Natural killer cell (primary cell): ENCODE results near the gene HSPB9. TPM values are rescaled to one million over a fixed set of nuclear protein-coding genes. Genes with fewer than 3 reads are reported as not detected.

Experiments used
- ATAC-seq, 3 donors: fragments of 150-1000 bp in 2 of 3; fragments of 200-7000 bp in 1 of 3; cut with Tn5 transposase; 1 replicate in 1 of 3; 2 replicates in 2 of 3; pipeline ENCODE4 v1.10.0; 2021; ENCODE audit warnings: mild to moderate bottlenecking in 2 of 3, moderate library complexity in 2 of 3
- DNase-seq, 2 donors: peaks; one replicate each; pipeline versions ENCODE4 v3.0.0 to v3.0.0-alpha.2; 2013 to 2021; ENCODE audit warnings: mixed read lengths in 1 of 2
- H3K27ac ChIP-seq: one replicate; pipeline ENCODE4 v1.5.1; 2013; ENCODE audit warnings: mild to moderate bottlenecking, low read length
- H3K27me3 ChIP-seq: one replicate; pipeline ENCODE4 v1.6.1; 2013; ENCODE audit warnings: low read length; ENCODE audit not compliant: control insufficient read depth, insufficient read depth
- H3K36me3 ChIP-seq: one replicate; pipeline ENCODE4 v1.6.1; 2013; ENCODE audit warnings: low read length; ENCODE audit not compliant: control insufficient read depth, insufficient read depth
- H3K4me1 ChIP-seq: one replicate; pipeline ENCODE4 v1.6.1; 2013; ENCODE audit warnings: low read length; ENCODE audit not compliant: control insufficient read depth, insufficient read depth
- H3K4me3 ChIP-seq: one replicate; pipeline ENCODE4 v1.5.1; 2013; ENCODE audit warnings: low read length
- H3K9me3 ChIP-seq: one replicate; pipeline ENCODE4 v1.6.1; 2013; ENCODE audit warnings: low read length; ENCODE audit not compliant: control insufficient read depth, insufficient read depth
- H3K27ac Mint-ChIP-seq, 2 donors: one replicate each; pipeline ENCODE4 v1.8.0; 2022; ENCODE audit warnings: mild to moderate bottlenecking in 2 of 2, mixed read lengths in 2 of 2, moderate library complexity in 1 of 2
- H3K27me3 Mint-ChIP-seq, 2 donors: one replicate each; pipeline ENCODE4 v1.8.0; 2022; ENCODE audit warnings: low read depth in 2 of 2, mixed read lengths in 2 of 2
- H3K36me3 Mint-ChIP-seq: one replicate; pipeline ENCODE4 v1.8.0; 2022; ENCODE audit warnings: mixed read lengths
- H3K4me1 Mint-ChIP-seq, 2 donors: one replicate each; pipeline ENCODE4 v1.8.0; 2022; ENCODE audit warnings: mixed read lengths in 2 of 2
- H3K4me3 Mint-ChIP-seq: one replicate; pipeline ENCODE4 v1.8.0; 2022; ENCODE audit warnings: mild to moderate bottlenecking, moderate library complexity, mixed read lengths
- H3K9me3 Mint-ChIP-seq, 2 donors: one replicate each; pipeline ENCODE4 v1.8.0; 2022; ENCODE audit warnings: mixed read lengths in 2 of 2
- WGBS: methylation state at CpG from one replicate; pipeline ENCODE4 v1.1.7; 2013; ENCODE audit warnings: missing lambda C conversion rate; ENCODE audit not compliant: insufficient coverage; 5-methylcytosine and 5-hydroxymethylcytosine counted together
- intact Hi-C: fragments of 100-400 bp; cut with micrococcal nuclease; formaldehyde crosslinking; loops from one replicate; pipeline ENCODE4 v1.14.2; 2022
- total RNA-seq, 4 donors: library from RNA; stranded (reverse); fragments of 120-200 nt in 1 of 4; gene quantifications; one replicate each; pipeline versions ENCODE4 v1.2.3 to v1.2.4, GENCODE V29; 2013 to 2022
- TF ChIP-seq, protein P1 (sequence below): fragments of 200-600 bp; IDR thresholded peaks from one replicate; pipeline ENCODE4 v1.8.0; 2022; ENCODE audit warnings: antibody characterized with exemption

The HSPB9 gene
- total RNA-seq, 3 donors from 2014 or later (not counting 1 experiment from before 2014, with no cell fraction given) = not detected

DNA sequence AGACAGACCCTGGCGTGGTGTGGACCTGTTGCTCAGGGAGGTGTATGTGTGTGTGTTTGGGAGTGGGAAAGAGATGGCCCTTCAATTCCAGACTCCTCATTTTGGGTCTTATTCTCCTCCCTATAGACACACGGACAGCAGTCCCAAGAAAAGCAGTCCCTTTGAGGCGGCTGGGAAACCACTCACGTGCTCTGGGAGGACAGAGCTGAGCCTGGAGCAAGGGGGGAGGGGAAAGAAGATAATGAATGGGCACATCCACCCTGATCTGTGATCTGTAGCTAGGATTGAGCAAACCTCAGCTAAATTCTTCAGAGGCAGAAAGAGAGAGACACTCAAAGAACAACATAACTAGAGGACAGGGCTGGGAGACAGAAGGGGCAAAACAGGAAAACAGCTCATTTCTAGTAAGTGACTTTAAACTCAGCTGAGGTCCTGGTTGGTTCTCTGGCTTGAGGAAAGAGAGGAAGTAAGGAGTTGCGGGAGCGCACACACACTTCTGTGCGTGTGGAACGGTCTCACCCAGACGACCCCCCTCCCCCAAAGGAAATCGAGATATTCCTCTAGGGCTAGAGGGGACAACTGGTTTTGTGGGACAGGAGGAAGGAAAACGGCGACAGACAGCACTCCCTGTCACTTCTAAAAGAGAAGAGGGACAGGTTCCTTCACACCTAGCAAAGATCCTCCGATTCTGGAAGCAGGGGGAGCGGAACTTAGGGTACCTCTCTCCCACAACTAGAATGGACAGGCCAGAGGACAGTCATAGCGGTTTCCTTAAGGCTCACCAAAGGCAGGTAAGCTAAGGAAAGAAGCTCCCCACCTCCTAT, 31.5 kb downstream of the HSPB9 start:
- TF ChIP-seq, protein P1, sequence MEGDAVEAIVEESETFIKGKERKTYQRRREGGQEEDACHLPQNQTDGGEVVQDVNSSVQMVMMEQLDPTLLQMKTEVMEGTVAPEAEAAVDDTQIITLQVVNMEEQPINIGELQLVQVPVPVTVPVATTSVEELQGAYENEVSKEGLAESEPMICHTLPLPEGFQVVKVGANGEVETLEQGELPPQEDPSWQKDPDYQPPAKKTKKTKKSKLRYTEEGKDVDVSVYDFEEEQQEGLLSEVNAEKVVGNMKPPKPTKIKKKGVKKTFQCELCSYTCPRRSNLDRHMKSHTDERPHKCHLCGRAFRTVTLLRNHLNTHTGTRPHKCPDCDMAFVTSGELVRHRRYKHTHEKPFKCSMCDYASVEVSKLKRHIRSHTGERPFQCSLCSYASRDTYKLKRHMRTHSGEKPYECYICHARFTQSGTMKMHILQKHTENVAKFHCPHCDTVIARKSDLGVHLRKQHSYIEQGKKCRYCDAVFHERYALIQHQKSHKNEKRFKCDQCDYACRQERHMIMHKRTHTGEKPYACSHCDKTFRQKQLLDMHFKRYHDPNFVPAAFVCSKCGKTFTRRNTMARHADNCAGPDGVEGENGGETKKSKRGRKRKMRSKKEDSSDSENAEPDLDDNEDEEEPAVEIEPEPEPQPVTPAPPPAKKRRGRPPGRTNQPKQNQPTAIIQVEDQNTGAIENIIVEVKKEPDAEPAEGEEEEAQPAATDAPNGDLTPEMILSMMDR = no peak
- Mint-ChIP-seq H3K9me3 (no peaks in the 10 kb centered on the region), H3K27me3 (no peaks in the 10 kb centered on the region), H3K4me3 (peak overlapping the region; percentile 94), H3K4me1 (peaks cover 19 to 44% of the 10 kb centered on the region in 2 donors), H3K36me3 (no peaks in the 10 kb centered on the region), H3K27ac (peak overlapping the region; percentile 84 to 87)
- Histone ChIP-seq H3K27ac (peak overlapping the region; percentile 73), H3K4me3 (peak overlapping the region; percentile 89), H3K36me3 (peaks cover 11% of the 10 kb centered on the region), H3K9me3 (no peaks in the 10 kb centered on the region), H3K4me1 (peaks cover 27% of the 10 kb centered on the region), H3K27me3 (no peaks in the 10 kb centered on the region)
- intact Hi-C loops = loop anchor here (2.0 kb wide), 1 partner anchor 27 kb away; the partner anchor contains the start of gene KCNH4
- DNase-seq (peak in 1 of 2 donors; percentile 33), ATAC-seq (no peak)
- 16% methylated on average over 6 of the region's 15 CpGs for WGBS

DNA sequence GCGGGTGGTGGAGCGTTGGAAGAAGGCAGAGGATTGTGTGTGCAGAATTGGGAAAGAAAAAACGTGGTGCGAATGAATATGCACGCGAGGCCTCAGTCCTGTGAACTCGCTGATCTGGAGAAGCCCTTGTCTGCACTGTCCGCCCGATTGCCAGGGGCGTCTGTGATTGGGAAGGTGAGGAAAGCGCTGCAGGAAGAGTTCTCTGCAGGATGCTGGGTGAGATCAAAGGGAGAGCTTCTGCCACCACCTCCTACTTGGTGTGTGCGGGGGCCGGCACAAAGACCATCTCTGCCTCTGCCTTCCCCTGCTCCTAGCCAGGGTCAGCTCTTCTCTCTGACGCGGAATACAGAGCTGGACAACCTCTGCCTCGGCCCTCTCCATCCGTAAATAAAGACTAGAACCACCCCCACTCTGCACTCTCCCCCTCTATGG, 33.0 kb downstream of the HSPB9 start:
- Mint-ChIP-seq H3K36me3 (no peaks in the 10 kb centered on the region), H3K27me3 (no peaks in the 10 kb centered on the region), H3K4me3 (peak overlapping the region; percentile 94), H3K4me1 (peaks cover 19 to 44% of the 10 kb centered on the region in 2 donors), H3K9me3 (no peaks in the 10 kb centered on the region), H3K27ac (peak overlapping the region; percentile 84 to 87)
- no peaks in the 10 kb centered on the region for H3K9me3 ChIP-seq
- peaks cover 7% of the 10 kb centered on the region for H3K36me3 ChIP-seq
- peak overlapping the region; percentile 89 for H3K4me3 ChIP-seq
- H3K4me1 ChIP-seq = peaks cover 27% of the 10 kb centered on the region
- WGBS = 73% methylated on average over 17 of the region's 17 CpGs
- H3K27ac ChIP-seq = no peak overlapping the region
- no peak for ATAC-seq
- TF ChIP-seq, protein P1 = no peak
- peak in 1 of 2 donors; percentile 23 for DNase-seq
- intact Hi-C loops = loop anchor here (1.0 to 2.0 kb wide), 2 partner anchors 25 to 43 kb away; partner anchors contain the start of genes DHX58 and KCNH4
- no peaks in the 10 kb centered on the region for H3K27me3 ChIP-seq

DNA sequence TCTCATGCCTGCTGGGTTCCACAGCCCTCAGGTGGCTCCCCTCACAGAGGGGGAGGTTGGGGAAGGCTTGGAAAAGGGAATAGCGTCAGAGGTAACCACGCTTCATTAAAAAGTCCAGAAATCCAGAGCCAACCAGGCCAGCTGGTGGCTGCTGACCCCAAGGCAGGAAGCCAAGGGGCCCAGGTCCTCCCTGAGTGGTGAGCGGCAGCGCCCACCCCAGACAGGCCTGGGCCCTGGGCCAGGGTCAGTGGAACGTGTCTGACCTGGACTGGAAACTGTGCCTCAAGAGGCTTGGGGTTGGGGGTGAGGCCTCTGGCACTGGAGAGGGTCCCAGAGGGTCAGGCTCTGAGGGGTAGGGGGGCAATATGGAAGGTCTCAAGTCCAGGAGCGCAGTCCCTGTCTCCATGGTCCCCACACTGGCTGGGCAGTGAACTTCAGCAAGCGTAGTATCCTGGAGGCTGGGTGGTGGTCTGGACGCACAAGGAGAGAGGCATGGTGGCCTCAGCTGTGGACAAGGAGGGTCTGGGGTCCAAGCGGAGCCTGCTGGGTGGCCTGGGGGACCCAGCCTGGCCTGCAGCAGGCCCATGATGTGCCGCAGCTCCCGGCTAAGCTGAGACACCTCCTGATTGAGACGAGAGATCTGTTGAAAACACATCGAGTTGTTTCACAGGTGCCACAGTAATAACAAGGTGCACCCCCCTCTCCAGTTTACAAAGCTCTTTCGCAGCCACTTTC, 37.4 kb downstream of the HSPB9 start:
- Histone ChIP-seq H3K27ac (no peak overlapping the region), H3K36me3 (no peaks in the 10 kb centered on the region), H3K4me1 (peaks cover 15% of the 10 kb centered on the region), H3K27me3 (no peaks in the 10 kb centered on the region), H3K9me3 (no peaks in the 10 kb centered on the region), H3K4me3 (no peak overlapping the region)
- ATAC-seq (no peak), DNase-seq (no peak)
- no peak overlapping the region for H3K27ac Mint-ChIP-seq
- peaks cover 0 to 15% of the 10 kb centered on the region in 2 donors for H3K4me1 Mint-ChIP-seq
- 88% methylated on average over 13 of the region's 14 CpGs for WGBS
- TF ChIP-seq, protein P1 = no peak
- H3K27me3 Mint-ChIP-seq = peaks cover 0 to 1% of the 10 kb centered on the region in 2 donors
- intact Hi-C loops = no loop called here
- no peaks in the 10 kb centered on the region for H3K36me3 Mint-ChIP-seq
- H3K4me3 Mint-ChIP-seq = no peak overlapping the region
- no peaks in the 10 kb centered on the region for H3K9me3 Mint-ChIP-seq
